ENCODE results near the gene ABI3.

The ABI3 gene

GRCh38 chr17:49209061-49209571 is 1.4 kb upstream of the ABI3 start:
- DNase-seq (ENCODE audit: low read depth in 1 of 2, low spot score in 1 of 2): no peak
- no peak overlapping the region for H3K27ac ChIP-seq (replicated peaks)
- H3K4me3 ChIP-seq (replicated peaks; ENCODE audit: insufficient read depth, low read length): no peak overlapping the region
- no peaks in the 10 kb centered on the region for H3K27me3 ChIP-seq (ENCODE audit: insufficient read depth, poor library complexity, severe bottlenecking)
- no peak for TF ChIP-seq REST (IDR thresholded peaks at IDR 0.05; ENCODE audit: insufficient replicate concordance, low read depth)
- TF ChIP-seq POLR2AphosphoS5 (IDR thresholded peaks at IDR 0.05; ENCODE audit: low read depth): no peak
- no peak for TF ChIP-seq SPI1 (IDR thresholded peaks at IDR 0.05; ENCODE audit: borderline replicate concordance, low read depth)
- TF ChIP-seq CTCF (IDR thresholded peaks at IDR 0.05; ENCODE audit: insufficient read depth, low read length): no peak
- TF ChIP-seq GABPA (IDR thresholded peaks at IDR 0.05; ENCODE audit: low read depth): no peak

DNA sequence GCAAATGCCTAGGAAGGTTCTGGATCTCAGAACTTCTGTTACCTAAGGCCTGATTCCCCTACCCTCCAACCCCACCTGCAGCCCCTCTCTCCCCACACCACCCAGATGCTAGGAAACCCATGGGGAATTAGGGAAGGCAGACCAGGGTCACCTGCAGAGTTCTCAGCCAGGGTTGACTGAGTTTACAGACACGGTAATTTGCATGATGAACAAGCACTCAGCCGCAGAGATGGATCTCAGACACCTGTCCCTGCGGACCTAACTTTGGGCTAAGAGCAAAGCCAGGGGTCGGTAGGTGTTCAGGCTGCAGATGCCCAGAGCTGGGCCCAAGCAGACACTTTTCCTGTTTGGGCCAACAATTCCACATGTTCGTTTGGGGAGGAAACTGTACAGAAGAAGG is 2.9 kb downstream of the ABI3 start:
- no peak overlapping the region for H3K27ac ChIP-seq (replicated peaks)
- H3K27me3 ChIP-seq (ENCODE audit: insufficient read depth, poor library complexity, severe bottlenecking): no peaks in the 10 kb centered on the region
- no peak for DNase-seq (ENCODE audit: low read depth in 1 of 2, low spot score in 1 of 2)
- TF ChIP-seq POLR2AphosphoS5 (IDR thresholded peaks at IDR 0.05; ENCODE audit: low read depth) (no peak), SPI1 (IDR thresholded peaks at IDR 0.05; ENCODE audit: borderline replicate concordance, low read depth) (no peak), CTCF (IDR thresholded peaks at IDR 0.05; ENCODE audit: insufficient read depth, low read length) (no peak), REST (IDR thresholded peaks at IDR 0.05; ENCODE audit: insufficient replicate concordance, low read depth) (no peak), GABPA (IDR thresholded peaks at IDR 0.05; ENCODE audit: low read depth) (no peak)
- no peak overlapping the region for H3K4me3 ChIP-seq (replicated peaks; ENCODE audit: insufficient read depth, low read length)

GRCh38 chr17:49213847-49214246 is 3.3 kb downstream of the ABI3 start:
- no peaks in the 10 kb centered on the region for H3K27me3 ChIP-seq (ENCODE audit: insufficient read depth, poor library complexity, severe bottlenecking)
- no peak for DNase-seq (ENCODE audit: low read depth in 1 of 2, low spot score in 1 of 2)
- H3K4me3 ChIP-seq (replicated peaks; ENCODE audit: insufficient read depth, low read length): no peak overlapping the region
- TF ChIP-seq CTCF (IDR thresholded peaks at IDR 0.05; ENCODE audit: insufficient read depth, low read length) (no peak), SPI1 (IDR thresholded peaks at IDR 0.05; ENCODE audit: borderline replicate concordance, low read depth) (no peak), REST (IDR thresholded peaks at IDR 0.05; ENCODE audit: insufficient replicate concordance, low read depth) (no peak), POLR2AphosphoS5 (IDR thresholded peaks at IDR 0.05; ENCODE audit: low read depth) (no peak), GABPA (IDR thresholded peaks at IDR 0.05; ENCODE audit: low read depth) (no peak)
- H3K27ac ChIP-seq (replicated peaks): no peak overlapping the region
